Vagina (tissue), 2 donors: ENCODE data around the gene KRTAP10-1.

ENCODE experiments used
- POLR2AphosphoS5 ChIP-seq, 2 donors: sonication (generic); formaldehyde crosslinking; IDR thresholded peaks; one replicate each; pipeline ENCODE4 v1.9.0; 2017; ENCODE audit warnings: antibody characterized with exemption in 2 of 2, mild to moderate bottlenecking in 2 of 2, low read depth in 1 of 2; ENCODE audit not compliant: insufficient read depth in 1 of 2
- TF ChIP-seq, protein P1 (sequence below), 3 experiments: fragments of 450-650 bp in 2 of 3; fragments of 200-600 bp in 1 of 3; sonication (generic) in 1 of 3; IDR thresholded peaks; one replicate each; pipeline ENCODE4 v1.5.1; 2017 to 2019; ENCODE audit warnings: antibody characterized with exemption in 3 of 3, mild to moderate bottlenecking in 2 of 3, moderate library complexity in 2 of 3

DNA sequence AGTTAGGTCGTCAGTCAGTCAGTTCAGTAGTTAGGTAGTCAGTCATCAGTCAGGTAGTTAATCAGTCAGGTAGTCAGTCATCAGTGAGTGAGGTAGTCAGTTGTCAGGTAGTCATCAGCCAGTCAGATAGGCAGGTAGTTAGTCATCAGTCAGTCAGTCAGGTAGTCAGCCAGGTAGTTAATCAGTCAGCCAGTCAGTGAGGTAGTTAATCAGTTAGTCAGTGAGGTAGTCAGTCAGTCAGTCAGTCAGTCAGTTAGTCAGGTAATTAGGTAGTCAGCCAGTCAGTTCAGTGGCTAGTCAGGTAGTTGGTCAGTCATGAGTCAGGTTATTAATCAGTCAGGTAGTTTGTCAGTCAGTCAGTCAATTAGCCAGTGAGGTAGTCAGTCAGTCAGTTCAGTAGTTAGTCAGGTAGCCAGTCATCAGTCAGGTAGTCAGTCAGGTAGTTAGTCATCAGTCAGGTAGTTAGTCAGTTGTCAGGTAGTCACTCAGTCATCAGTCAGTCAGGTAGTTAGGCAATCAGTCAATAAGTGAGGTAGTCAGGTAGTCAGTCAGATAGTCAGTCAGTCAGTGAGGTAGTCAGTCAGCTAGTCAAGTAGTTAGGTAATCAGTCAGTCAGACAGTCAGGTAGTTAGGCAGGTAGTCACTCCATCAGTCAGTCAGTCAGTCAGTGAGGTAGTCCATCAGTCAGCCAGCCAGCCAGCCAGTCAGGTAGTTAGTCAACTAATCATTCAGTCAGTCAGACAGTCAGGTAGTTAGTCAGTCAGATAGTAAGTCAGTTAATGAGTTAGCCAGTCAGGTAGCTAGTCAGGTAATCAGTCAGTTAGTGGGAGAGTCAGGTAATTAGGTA, 16.2 kb downstream of the KRTAP10-1 start:
- TF ChIP-seq, protein P1, sequence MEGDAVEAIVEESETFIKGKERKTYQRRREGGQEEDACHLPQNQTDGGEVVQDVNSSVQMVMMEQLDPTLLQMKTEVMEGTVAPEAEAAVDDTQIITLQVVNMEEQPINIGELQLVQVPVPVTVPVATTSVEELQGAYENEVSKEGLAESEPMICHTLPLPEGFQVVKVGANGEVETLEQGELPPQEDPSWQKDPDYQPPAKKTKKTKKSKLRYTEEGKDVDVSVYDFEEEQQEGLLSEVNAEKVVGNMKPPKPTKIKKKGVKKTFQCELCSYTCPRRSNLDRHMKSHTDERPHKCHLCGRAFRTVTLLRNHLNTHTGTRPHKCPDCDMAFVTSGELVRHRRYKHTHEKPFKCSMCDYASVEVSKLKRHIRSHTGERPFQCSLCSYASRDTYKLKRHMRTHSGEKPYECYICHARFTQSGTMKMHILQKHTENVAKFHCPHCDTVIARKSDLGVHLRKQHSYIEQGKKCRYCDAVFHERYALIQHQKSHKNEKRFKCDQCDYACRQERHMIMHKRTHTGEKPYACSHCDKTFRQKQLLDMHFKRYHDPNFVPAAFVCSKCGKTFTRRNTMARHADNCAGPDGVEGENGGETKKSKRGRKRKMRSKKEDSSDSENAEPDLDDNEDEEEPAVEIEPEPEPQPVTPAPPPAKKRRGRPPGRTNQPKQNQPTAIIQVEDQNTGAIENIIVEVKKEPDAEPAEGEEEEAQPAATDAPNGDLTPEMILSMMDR (IDR thresholded peaks at IDR 0.05), result no peak
- TF ChIP-seq POLR2AphosphoS5 (IDR thresholded peaks at IDR 0.05; ENCODE audit: insufficient read depth in 1 of 2, low read depth in 1 of 2), result no peak
